Hematopoietic multipotent progenitor cell treated with erythropoietin and hydrocortisone succinate and interleukin-3 and kit ligand, for 15 days (in vitro differentiated cells): ENCODE data around the gene CD19.
"Not testable (repeated sequence)": the region's sequence is repeated elsewhere in the genome, so short reads cannot be mapped to it uniquely, and the experiment has no call there.

ENCODE experiments used
- DNase-seq: peaks from one replicate; pipeline ENCODE4 v3.0.0-alpha.2; 2015; ENCODE audit warnings: low spot score

The CD19 gene

GRCh38 chr16:28936784-28937155 is 5.0 kb downstream of the CD19 start:
- no peak for DNase-seq

GRCh38 chr16:28937222-28937876 is 5.6 kb downstream of the CD19 start:
- DNase-seq = no peak

GRCh38 chr16:28938721-28939120 is 7.0 kb downstream of the CD19 start:
- no peak for DNase-seq

GRCh38 chr16:28939825-28940224 is 8.1 kb downstream of the CD19 start:
- DNase-seq = not testable (repeated sequence)

- DNase-seq = no peak
These were observed 11.5 kb downstream of the CD19 start for GRCh38 chr16:28943281-28943680.

DNA sequence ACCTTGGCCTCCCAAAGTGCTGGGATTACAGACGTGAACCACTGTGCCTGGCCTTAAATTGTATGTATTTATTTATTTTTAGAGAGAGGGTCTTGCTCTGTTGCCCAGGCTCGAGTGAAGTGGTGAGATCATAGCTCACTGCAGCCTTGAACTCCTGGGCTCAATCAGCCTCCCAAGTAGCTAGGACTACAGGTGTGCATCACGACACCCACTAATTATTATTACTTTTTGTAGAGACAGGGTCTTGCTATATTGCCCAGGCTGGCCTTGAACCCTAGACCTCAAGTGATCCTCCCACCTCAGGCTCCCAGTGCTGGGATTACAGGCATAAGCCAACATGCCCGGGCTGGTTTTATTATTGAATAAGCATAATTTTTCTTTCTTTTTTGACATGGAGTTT is 14.9 kb downstream of the CD19 start:
- no peak for DNase-seq

- DNase-seq = peak; percentile 100
These were observed 19.1 kb downstream of the CD19 start, which contains the start of gene NFATC2IP for GRCh38 chr16:28950648-28951409. Gene NFATC2IP (plus strand): TSS chr16:28950937. CDS start chr16:28951012, 75 bp downstream.

- DNase-seq = peak; percentile 52
These were observed 19.7 kb downstream of the CD19 start for GRCh38 chr16:28951410-28951943.

GRCh38 chr16:28958216-28958615 is 26.4 kb downstream of the CD19 start:
- no peak for DNase-seq

DNA sequence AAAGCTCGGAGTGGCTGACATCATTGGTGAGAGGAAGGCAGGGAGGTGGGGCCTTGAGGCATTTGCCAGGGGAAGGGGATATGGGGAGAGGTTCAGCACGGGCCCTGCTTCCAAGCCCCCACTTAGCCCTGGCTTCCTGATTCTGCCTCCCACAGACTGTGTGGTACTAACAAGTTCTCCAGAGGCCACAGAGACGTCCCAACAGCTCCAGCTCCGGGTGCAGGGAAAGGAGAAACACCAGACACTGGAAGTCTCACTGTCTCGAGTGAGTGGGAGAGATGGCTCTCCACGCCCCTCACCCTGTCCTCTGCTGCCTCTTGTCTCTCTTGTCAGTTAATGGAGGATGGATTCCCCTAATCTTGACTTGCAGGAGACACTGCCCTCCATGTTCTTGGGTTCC is 27.1 kb downstream of the CD19 start:
- DNase-seq = no peak

DNA sequence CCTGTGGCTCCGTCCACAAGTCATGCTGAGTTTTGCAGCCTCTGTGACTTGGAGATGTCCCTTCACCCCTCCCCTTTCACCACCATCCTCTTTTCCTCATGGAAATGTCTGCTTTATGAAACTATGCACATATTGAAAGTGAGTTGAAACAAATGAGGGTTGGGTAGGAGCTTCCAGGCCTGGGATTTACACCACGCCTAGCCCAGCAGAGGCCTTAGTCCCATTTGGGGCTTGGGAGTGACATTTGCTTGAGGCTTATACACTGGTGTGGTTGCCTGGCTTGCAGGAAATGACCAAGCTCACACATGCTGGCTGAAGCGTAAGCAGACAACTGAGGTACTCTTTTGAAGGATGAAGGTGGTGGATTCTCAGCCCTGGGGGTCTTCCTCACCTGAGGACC is 32.3 kb downstream of the CD19 start:
- DNase-seq = no peak

- DNase-seq = no peak
These were observed 32.7 kb downstream of the CD19 start for GRCh38 chr16:28964496-28964895.

DNA sequence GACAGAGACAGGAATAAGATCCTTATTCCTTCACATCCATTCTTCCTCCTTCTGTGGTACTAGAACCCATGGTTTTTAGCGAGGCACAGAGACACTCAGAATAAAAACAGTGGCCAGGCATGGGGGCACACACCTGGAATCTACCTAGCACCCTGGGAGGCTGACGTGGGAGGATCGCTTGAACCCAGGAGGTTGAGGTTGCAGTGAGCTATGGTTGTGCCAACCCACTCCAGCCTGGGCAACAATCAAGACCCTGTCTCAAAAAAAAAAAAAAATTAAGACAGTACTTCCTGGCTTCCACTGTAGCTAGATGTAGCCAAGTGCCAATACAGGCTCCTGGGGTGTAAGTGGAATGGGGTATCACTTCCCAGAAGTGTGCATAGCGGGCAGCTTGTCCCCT is 35.4 kb downstream of the CD19 start:
- DNase-seq = no peak

GRCh38 chr16:28969696-28970095 is 37.9 kb downstream of the CD19 start:
- not testable (repeated sequence) for DNase-seq

GRCh38 chr16:28974007-28974436 is 42.3 kb downstream of the CD19 start:
- DNase-seq = peak; percentile 35

DNA sequence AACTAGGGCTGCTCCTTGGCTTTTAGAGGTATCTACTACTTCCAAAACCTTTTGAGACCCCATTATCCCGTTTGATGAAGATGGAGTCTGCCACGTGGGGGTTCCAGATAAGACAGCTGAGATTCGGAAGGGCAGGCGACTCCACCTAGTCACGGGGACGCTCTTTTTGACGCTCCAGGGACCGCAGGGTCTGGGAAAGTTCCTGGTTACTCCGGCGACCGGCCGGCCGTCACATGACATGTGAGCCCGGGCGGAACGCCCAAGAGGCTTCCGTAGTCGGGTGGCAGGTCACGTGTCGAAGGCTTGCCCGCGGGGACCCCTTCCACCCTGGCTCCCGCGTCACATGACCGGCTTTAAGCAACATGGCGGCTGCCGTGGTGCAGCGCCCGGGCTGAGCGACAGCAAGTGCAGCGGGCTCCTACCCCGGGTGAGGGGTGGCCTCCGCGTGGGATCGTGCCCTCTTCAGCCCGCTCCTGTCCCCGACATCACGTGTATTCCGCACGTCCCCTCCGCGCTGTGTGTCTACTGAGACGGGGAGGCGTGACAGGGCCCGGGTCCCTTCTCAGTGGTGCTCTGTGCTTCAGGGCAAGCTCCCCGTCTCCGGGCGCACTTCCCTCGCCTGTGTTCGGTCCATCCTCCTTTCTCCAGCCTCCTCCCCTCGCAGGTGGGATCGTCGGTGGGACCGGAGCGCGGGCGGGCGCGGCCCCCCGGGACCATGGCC is 42.8 kb downstream of the CD19 start, which contains the start of gene SPNS1:
TSS of gene SPNS1 (plus strand) at position 342 of the 721 bp plus-strand sequence. CDS start at position 716, 374 bp downstream.
- peak; percentile 87 for DNase-seq

DNA sequence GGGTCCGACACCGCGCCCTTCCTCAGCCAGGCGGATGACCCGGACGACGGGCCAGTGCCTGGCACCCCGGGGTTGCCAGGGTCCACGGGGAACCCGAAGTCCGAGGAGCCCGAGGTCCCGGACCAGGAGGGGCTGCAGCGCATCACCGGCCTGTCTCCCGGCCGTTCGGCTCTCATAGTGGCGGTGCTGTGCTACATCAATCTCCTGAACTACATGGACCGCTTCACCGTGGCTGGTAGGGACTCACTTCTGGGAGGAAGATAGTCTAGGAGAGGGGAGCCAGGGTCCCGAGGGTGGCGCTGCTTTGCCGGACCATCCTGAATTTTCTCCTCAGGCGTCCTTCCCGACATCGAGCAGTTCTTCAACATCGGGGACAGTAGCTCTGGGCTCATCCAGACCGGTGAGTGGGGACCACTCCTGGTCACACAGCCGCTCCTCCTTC is 43.4 kb downstream of the CD19 start:
- DNase-seq = no peak

- peak; percentile 23 for DNase-seq
These were observed 46.2 kb downstream of the CD19 start for GRCh38 chr16:28977703-28978662.

- not testable (repeated sequence) for DNase-seq
These were observed 48.6 kb downstream of the CD19 start for GRCh38 chr16:28980330-28980729.

DNA sequence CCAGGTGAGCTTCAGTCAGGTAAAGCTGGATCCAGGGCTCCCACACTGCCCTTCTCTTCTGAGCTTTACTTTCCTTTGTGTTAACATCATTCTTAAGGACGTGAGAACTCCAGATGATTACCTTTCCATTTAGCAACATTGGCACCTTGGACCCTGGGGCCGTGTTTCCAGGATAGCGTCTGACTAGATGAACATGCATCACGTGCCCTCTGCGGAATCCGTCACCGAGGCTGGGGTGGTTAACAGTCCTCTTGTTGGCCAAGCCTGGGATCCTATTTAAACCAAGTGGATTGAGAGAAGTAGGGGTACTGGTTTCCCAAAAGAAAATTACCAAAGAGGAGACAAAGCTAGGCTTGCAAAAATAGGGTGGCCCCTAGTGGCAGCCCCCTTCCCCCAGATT is 49.2 kb downstream of the CD19 start:
- no peak for DNase-seq

DNA sequence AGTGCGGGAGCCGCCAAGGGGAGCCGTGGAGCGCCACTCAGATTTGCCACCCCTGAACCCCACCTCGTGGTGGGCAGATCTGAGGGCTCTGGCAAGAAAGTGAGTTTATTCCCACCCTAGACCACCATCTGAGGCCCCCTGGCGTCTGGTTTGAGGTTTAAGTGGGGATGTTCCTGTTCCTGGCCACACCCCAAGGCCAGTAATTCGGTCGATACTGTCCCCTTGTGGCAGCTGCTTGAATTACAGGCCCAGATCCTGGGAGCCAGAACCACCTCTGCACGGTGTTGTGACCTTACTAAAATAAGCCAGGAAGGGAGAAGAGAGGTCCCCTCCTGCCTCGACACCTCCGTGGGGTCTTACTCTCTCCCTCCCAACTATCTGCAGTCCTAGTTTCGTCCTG is 49.7 kb downstream of the CD19 start:
- peak; percentile 61 for DNase-seq
